Stimulated activated CD8-positive, alpha-beta memory T cell treated with anti-CD3 and anti-CD28 coated beads, Interleukin-7, amount 100 ng/mL, for 4 hours (primary cell): ENCODE measurements around the gene CFAP251.
"Not testable (repeated sequence)": the region's sequence is repeated elsewhere in the genome, so short reads cannot be mapped to it uniquely, and the experiment has no call there.

Source experiments
- DNase-seq, 2 donors: peaks; one replicate each; pipeline ENCODE4 v3.0.0-alpha.2; 2020; ENCODE audit warnings: low read depth in 2 of 2

CFAP251 gene

GRCh38 chr12:121911824-121912585, 6.4 kb upstream of the CFAP251 start:
- DNase-seq, result no peak

- DNase-seq, result no peak
Observed at GRCh38 chr12:121915841-121916321, 2.5 kb upstream of the CFAP251 start.

GRCh38 chr12:121916719-121917118, 1.7 kb upstream of the CFAP251 start:
- DNase-seq, result no peak

- DNase-seq, result no peak
Observed at GRCh38 chr12:121918679-121919038, 267 bp downstream of the CFAP251 start.

- no peak for DNase-seq
Observed at GRCh38 chr12:121921066-121921465, 2.7 kb downstream of the CFAP251 start.

- no peak for DNase-seq
Observed at GRCh38 chr12:121925358-121925695, 6.9 kb downstream of the CFAP251 start.

GRCh38 chr12:121926874-121927706, 8.7 kb downstream of the CFAP251 start:
- no peak for DNase-seq

GRCh38 chr12:121927813-121928212, 9.4 kb downstream of the CFAP251 start:
- no peak for DNase-seq

- not testable (repeated sequence) for DNase-seq
Observed at GRCh38 chr12:121929545-121929944, 11.2 kb downstream of the CFAP251 start.

GRCh38 chr12:121930862-121931261, 12.5 kb downstream of the CFAP251 start:
- no peak for DNase-seq

GRCh38 chr12:121932176-121932536, 13.8 kb downstream of the CFAP251 start:
- DNase-seq, result no peak

- DNase-seq, result no peak
Observed at GRCh38 chr12:121932914-121933521, 14.6 kb downstream of the CFAP251 start.

GRCh38 chr12:121933522-121934308, 15.3 kb downstream of the CFAP251 start:
- DNase-seq, result no peak

- no peak for DNase-seq
Observed at GRCh38 chr12:121934309-121934664, 15.9 kb downstream of the CFAP251 start.

GRCh38 chr12:121937654-121938053, 19.3 kb downstream of the CFAP251 start:
- no peak for DNase-seq

GRCh38 chr12:121939186-121939585, 20.8 kb downstream of the CFAP251 start:
- no peak for DNase-seq

GRCh38 chr12:121939992-121940766, 21.8 kb downstream of the CFAP251 start:
- no peak for DNase-seq

GRCh38 chr12:121942145-121942718, 23.8 kb downstream of the CFAP251 start:
- no peak for DNase-seq

GRCh38 chr12:121943926-121944325, 25.5 kb downstream of the CFAP251 start:
- DNase-seq, result no peak

- no peak for DNase-seq
Observed at GRCh38 chr12:121946313-121947025, 28.1 kb downstream of the CFAP251 start.
